ENCODE measurements around the gene PTPRQ.

DNA sequence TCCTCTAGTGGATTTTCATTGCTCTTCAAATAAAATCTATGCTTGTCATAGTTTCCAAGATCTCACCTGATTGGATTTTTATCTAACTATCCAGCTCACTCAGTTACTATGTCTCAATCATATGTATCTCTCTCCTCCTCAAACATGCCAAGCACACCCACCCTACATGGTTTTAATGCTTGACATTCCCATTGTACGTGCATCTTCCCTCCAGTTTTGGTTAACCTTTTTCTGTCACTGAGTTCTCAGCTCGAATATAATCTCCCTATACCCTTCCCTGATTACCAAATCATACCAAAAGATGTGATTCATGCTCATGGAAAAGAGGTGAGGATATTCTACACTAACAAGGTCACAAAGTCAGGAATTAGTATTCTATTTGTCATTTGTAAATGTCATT is 12.0 kb upstream of the PTPRQ start:
- TF ChIP-seq, protein P1, sequence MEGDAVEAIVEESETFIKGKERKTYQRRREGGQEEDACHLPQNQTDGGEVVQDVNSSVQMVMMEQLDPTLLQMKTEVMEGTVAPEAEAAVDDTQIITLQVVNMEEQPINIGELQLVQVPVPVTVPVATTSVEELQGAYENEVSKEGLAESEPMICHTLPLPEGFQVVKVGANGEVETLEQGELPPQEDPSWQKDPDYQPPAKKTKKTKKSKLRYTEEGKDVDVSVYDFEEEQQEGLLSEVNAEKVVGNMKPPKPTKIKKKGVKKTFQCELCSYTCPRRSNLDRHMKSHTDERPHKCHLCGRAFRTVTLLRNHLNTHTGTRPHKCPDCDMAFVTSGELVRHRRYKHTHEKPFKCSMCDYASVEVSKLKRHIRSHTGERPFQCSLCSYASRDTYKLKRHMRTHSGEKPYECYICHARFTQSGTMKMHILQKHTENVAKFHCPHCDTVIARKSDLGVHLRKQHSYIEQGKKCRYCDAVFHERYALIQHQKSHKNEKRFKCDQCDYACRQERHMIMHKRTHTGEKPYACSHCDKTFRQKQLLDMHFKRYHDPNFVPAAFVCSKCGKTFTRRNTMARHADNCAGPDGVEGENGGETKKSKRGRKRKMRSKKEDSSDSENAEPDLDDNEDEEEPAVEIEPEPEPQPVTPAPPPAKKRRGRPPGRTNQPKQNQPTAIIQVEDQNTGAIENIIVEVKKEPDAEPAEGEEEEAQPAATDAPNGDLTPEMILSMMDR (IDR thresholded peaks at IDR 0.05): no peak
- TF ChIP-seq POLR2A (IDR thresholded peaks at IDR 0.05): no peak

All from prostate gland (tissue), 2 donors.